Islet precursor cell (in vitro differentiated cells): ENCODE results near the gene KIAA1210.
"Not testable (repeated sequence)": the region's sequence is repeated elsewhere in the genome, so short reads cannot be mapped to it uniquely, and the experiment has no call there.

Experiments
- DNase-seq: peaks from one replicate; pipeline ENCODE4 v3.0.0-alpha.2; 2018

The KIAA1210 gene

DNA sequence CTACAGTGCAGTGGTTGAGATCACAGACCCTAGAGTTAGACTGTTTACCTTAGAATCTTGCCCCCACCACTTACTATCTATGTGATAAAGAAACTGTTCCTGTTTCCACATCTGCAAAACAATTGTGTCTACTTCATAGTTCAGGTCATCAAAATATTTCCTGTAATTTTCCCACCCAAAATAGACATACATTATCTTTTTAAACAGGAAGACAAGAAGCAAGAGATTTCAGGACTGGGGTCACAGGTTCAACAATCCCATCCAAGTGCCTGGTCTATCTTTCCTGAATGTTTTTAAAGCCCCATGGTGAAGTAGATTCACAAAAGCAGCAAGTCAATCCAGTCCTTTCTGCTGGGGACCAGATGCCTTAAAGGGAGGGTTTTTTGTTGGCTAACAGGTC is 96.6 kb downstream of the KIAA1210 start:
- no peak for DNase-seq

DNA sequence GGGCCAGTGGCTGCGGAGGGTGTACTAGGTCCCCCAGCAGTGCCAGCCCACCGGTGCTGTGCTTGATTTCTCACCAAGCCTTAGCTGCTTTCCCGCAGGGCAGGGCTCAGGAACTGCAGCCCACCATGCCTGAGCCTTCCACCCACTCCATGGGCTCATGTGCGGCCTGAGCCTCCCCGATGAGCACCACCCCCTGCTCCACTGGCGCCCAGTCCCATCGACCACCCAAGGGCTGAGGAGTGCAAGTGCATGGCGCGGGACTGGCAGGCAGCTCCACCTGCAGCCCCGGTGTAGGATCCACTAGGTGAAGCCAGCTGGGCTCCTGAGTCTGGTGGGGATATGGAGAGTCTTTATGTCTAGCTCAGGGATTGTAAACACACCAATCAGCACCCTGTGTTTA is 98.0 kb downstream of the KIAA1210 start:
- not testable (repeated sequence) for DNase-seq

DNA sequence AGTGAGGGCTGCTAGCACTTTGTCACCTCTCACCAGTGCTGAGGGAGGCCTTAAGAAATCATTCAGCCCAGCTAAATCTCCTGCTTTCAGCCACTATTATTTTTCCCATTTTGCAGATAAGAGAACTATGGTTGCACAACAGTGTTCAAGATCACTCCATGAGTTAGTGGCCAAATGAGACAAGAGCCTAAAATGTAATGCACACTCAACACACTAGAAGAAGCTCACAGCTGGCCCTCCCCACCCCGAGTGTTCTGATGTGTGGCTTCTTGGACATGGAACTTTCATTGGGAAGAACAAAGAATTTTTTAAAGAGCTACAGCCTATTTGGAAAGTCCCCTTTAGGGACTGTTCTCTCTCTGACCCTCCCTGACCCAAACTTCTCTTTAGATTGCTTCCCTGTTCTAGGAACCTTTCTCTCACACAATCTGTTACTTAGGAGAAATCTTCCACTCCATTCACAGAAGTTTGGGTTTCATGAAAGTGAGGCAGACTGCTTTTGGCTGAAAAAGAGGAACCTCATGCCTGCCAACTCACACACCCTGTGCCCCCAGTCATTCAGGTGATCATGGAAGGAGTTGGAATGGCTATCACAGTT is 98.8 kb downstream of the KIAA1210 start:
- DNase-seq, result no peak
